ENCODE measurements around the gene MRGPRG.

The MRGPRG gene

GRCh38 chr11:3215346-3216026, 3.1 kb downstream of the MRGPRG start:
- DNase-seq (ENCODE audit: low spot score), result no peak
- in situ Hi-C loops (cut with MboI; ENCODE audit: low sequenced_read_pairs, unreplicated experiment), result no loop called here
- TF ChIP-seq CTCF (IDR thresholded peaks at IDR 0.05; ENCODE audit: borderline replicate concordance, control extremely low read depth, extremely low read depth, insufficient read depth, missing control alignments), result no peak

- TF ChIP-seq CTCF (IDR thresholded peaks at IDR 0.05; ENCODE audit: borderline replicate concordance, control extremely low read depth, extremely low read depth, insufficient read depth, missing control alignments), result no peak
- in situ Hi-C loops (cut with MboI; ENCODE audit: low sequenced_read_pairs, unreplicated experiment), result no loop called here
Measured at GRCh38 chr11:3214420-3214699, 4.3 kb downstream of the MRGPRG start.

GRCh38 chr11:3213659-3214419, 4.8 kb downstream of the MRGPRG start:
- no peak for TF ChIP-seq CTCF (IDR thresholded peaks at IDR 0.05; ENCODE audit: borderline replicate concordance, control extremely low read depth, extremely low read depth, insufficient read depth, missing control alignments)
- in situ Hi-C loops (cut with MboI; ENCODE audit: low sequenced_read_pairs, unreplicated experiment), result no loop called here
- DNase-seq (ENCODE audit: low spot score), result no peak

More at GRCh38 chr11:3214420-3214699, 4.3 kb downstream of the MRGPRG start:
- no peak for DNase-seq (ENCODE audit: low spot score)

- TF ChIP-seq CTCF (IDR thresholded peaks at IDR 0.05; ENCODE audit: borderline replicate concordance, control extremely low read depth, extremely low read depth, insufficient read depth, missing control alignments), result no peak
- in situ Hi-C loops (cut with MboI; ENCODE audit: low sequenced_read_pairs, unreplicated experiment), result no loop called here
- no peak for DNase-seq (ENCODE audit: low spot score)
Measured at GRCh38 chr11:3208272-3208671, 10.3 kb downstream of the MRGPRG start.

GRCh38 chr11:3207526-3208189, 11.0 kb downstream of the MRGPRG start:
- DNase-seq (ENCODE audit: low spot score), result no peak
- in situ Hi-C loops (cut with MboI; ENCODE audit: low sequenced_read_pairs, unreplicated experiment), result no loop called here
- TF ChIP-seq CTCF (IDR thresholded peaks at IDR 0.05; ENCODE audit: borderline replicate concordance, control extremely low read depth, extremely low read depth, insufficient read depth, missing control alignments), result no peak

GRCh38 chr11:3206922-3207204, 11.8 kb downstream of the MRGPRG start:
- no peak for TF ChIP-seq CTCF (IDR thresholded peaks at IDR 0.05; ENCODE audit: borderline replicate concordance, control extremely low read depth, extremely low read depth, insufficient read depth, missing control alignments)
- in situ Hi-C loops (cut with MboI; ENCODE audit: low sequenced_read_pairs, unreplicated experiment), result no loop called here
- no peak for DNase-seq (ENCODE audit: low spot score)

Data from GM13976 (cell line).